ENCODE measurements around the gene ZFP92. TPM values are rescaled to one million over a fixed set of nuclear protein-coding genes. Genes with fewer than 3 reads are reported as not detected.

Gene ZFP92
- total RNA-seq, 1 donor from 2014 or later, result 4.6 TPM

GRCh38 chrX:153408221-153408721 is 3.0 kb upstream of the ZFP92 start:
- no peak for DNase-seq (ENCODE audit: low read depth)

GRCh38 chrX:153408871-153409351 is 2.4 kb upstream of the ZFP92 start:
- DNase-seq (ENCODE audit: low read depth), result no peak

GRCh38 chrX:153409414-153410101 is 1.7 kb upstream of the ZFP92 start:
- no peak for DNase-seq (ENCODE audit: low read depth)

GRCh38 chrX:153410373-153410772 is 899 bp upstream of the ZFP92 start:
- no peak for DNase-seq (ENCODE audit: low read depth)

- no peak for DNase-seq (ENCODE audit: low read depth)
Measured at GRCh38 chrX:153410888-153411254, 401 bp upstream of the ZFP92 start.

GRCh38 chrX:153411988-153412574 is 809 bp downstream of the ZFP92 start:
- peak; percentile 74 for DNase-seq (ENCODE audit: low read depth)

GRCh38 chrX:153412746-153413720 is 1.8 kb downstream of the ZFP92 start:
- peak; percentile 7 for DNase-seq (ENCODE audit: low read depth)

- DNase-seq (ENCODE audit: low read depth), result no peak
Measured at GRCh38 chrX:153413731-153414130, 2.5 kb downstream of the ZFP92 start.

- no peak for DNase-seq (ENCODE audit: low read depth)
Measured at GRCh38 chrX:153414856-153415510, 3.7 kb downstream of the ZFP92 start.

- DNase-seq (ENCODE audit: low read depth), result no peak
Measured at GRCh38 chrX:153416781-153417450, 5.6 kb downstream of the ZFP92 start.

- no peak for DNase-seq (ENCODE audit: low read depth)
Measured at GRCh38 chrX:153417637-153418036, 6.4 kb downstream of the ZFP92 start.

- DNase-seq (ENCODE audit: low read depth), result no peak
Measured at GRCh38 chrX:153420851-153421599, 9.8 kb downstream of the ZFP92 start.

- no peak for DNase-seq (ENCODE audit: low read depth)
Measured at GRCh38 chrX:153421856-153422255, 10.6 kb downstream of the ZFP92 start.

GRCh38 chrX:153423652-153424051 is 12.4 kb downstream of the ZFP92 start:
- DNase-seq (ENCODE audit: low read depth), result no peak

- no peak for DNase-seq (ENCODE audit: low read depth)
Measured at GRCh38 chrX:153426204-153426603, 14.9 kb downstream of the ZFP92 start.

GRCh38 chrX:153430796-153431195 is 19.5 kb downstream of the ZFP92 start:
- no peak for DNase-seq (ENCODE audit: low read depth)

- no peak for DNase-seq (ENCODE audit: low read depth)
Measured at GRCh38 chrX:153433161-153433680, 21.9 kb downstream of the ZFP92 start.

GRCh38 chrX:153433781-153434285 is 22.6 kb downstream of the ZFP92 start:
- no peak for DNase-seq (ENCODE audit: low read depth)

GRCh38 chrX:153434801-153435200 is 23.5 kb downstream of the ZFP92 start:
- DNase-seq (ENCODE audit: low read depth), result peak; percentile 70

GRCh38 chrX:153435845-153436244 is 24.6 kb downstream of the ZFP92 start:
- no peak for DNase-seq (ENCODE audit: low read depth)

Data from renal cortical epithelial cell (primary cell).